GM19240 (cell line): ENCODE results near the gene GRN.

ENCODE experiments used
- DNase-seq: peaks from one replicate; pipeline ENCODE4 v3.0.0; 2011; ENCODE audit warnings: low spot score; ENCODE audit not compliant: insufficient read length

The GRN gene

DNA sequence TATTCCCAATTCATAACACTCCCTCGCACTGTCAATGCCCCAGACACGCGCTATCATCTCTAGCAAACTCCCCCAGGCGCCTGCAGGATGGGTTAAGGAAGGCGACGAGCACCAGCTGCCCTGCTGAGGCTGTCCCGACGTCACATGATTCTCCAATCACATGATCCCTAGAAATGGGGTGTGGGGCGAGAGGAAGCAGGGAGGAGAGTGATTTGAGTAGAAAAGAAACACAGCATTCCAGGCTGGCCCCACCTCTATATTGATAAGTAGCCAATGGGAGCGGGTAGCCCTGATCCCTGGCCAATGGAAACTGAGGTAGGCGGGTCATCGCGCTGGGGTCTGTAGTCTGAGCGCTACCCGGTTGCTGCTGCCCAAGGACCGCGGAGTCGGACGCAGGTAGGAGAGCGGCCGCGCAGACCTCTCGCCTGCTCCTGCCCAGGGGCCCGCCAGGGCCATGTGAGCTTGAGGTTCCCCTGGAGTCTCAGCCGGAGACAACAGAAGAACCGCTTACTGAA is at the start of gene GRN:
GRN (plus strand) TSS at position 364 of the 515 bp plus-strand sequence. CDS start 3,863 bp downstream, outside the sequence.
- peak; percentile 87 for DNase-seq

DNA sequence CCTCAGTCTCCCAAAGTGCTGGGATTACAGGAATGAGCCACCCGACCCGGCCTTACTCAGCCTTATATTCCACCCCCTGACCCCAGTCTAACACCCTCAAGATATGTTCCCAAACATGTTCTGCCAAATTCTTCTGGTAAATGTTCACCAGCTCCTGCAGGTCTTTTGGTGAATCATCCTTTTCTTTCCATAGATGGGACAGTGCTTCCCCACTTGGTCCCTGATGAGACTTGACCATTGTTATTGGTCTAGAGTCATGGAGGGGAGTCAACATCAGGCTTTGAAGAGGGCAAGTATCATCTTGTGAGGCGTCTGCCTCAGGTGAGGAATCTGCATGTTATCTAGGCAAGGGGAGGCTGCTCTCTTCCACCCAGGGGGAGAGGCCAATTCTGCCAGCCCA is 47.1 kb upstream of the GRN start:
- no peak for DNase-seq

DNA sequence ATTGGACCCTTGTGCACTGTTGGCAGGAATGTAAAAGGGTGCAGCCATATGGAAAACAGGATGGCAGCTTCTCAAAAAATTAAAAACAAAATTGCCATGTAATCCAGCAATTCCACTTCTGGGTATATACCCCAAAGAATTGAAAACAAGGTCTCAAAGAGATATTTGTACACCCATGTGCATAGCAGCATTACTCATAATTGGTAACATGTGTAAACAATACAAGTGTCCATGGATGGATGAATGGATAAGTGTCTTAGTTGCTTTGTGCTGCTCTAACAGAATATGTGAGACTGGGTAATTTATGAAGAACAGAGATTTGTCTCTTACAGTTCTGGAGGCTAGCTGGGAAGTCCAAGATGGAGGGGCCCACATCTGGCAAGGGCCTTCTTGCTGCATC is 40.5 kb upstream of the GRN start:
- no peak for DNase-seq

DNA sequence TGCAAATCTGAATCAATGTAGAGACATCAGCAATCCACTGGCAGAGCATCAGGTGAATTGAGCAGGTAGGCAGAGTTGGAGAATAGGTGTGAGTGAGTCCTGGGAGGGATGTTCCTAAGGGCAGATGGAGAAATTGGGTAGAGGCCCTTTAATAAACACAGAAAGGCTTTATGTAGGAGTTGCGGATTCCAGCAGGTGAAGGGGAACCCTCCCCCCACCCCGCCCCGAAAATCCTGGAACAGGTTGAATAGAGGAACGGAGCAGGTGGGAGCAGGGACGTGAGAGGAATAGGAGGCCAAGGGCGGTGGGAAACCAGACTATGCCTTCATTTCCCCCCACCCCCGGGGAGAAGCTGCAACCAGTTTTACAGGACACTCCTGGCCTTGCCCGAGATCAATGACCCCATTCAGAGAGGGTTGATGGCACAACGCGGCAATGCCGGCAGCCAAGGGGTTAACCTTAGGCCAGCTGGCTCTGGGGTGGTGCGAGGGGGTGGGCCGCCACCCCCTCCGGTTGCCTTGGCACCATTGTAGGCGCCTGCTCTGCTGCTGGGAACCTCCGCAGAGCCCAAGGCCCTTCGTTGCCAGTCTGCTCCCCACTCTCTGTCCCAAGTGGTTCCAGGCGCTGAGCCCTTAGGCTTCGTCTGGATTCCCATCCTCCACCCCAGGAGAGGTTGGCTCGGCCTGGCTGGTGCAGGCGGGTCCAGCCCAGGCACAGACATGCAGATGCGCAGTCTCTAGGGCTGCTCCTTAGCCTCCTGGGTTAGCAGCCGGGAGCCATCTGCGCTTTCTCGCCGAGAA is 37.5 kb upstream of the GRN start:
- no peak for DNase-seq

DNA sequence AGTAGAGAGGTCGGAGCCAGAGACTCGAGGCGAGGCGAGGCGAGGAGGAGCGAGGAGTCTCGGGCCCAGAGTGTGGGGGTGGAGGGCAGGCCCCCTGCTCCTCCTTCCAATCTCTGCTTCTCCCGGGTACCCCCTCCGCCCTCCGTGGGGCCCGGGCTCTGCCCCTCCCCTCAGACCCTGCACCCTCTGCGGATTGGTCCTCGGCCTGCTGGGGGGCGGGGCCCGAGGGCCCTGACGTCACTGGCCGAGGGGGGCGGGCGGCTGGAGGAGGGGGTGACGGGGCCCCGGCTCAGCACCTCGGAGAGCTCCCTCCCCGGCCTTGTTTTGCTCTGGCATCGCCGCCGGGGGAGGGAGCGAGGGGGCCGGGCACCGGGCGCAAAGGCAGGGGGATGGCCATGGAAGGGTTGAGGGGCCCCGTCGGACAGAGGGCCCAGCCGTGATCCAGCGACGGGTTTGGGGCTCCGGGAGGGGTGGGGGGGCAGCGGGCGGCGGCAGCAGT is 36.7 kb upstream of the GRN start, which contains the start of gene RUNDC3A:
RUNDC3A (plus strand) TSS at position 282 of the 499 bp plus-strand sequence. CDS start 232 bp downstream, outside the sequence.
- peak; percentile 88 for DNase-seq

DNA sequence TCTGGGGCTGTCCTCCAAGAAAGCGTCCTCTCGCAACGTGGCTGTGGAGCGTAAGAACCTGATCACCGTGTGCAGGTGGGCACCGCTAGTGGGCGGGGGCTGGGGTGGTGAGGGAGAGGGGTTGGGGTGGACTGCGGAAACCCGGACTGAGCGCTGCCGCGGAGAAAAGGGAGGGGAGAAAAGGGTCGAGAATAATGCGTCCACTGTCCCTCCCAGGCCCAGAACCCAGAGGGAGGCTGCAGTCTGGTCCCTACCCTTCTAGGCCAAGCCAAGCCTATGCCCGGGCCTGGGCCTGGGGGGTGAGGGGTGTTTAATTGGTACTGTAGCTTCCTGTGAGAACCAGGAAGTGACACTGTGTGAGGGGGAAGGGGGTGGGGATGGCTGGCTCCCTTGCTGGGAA is 36.2 kb upstream of the GRN start:
- DNase-seq = no peak

DNA sequence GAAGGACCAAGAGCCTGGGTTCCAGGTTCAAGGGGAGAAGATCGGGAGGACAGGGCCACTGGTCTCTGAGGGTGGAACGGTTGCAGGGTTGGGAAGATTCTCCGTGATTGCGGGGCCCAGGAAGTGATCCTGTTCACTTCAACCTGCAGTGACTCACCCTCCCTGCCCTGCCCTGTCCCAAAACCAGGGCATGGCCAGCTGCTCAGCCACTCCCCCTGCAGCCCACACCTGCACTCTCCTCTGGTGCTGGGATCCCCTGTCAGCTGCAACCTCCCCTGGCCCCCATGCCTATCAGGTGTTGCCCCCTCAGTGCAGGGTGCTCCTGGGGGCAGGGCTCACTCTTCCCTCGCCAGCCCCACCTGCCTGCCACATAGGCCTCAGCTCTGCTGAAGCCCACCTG is 35.6 kb upstream of the GRN start:
- no peak for DNase-seq

DNA sequence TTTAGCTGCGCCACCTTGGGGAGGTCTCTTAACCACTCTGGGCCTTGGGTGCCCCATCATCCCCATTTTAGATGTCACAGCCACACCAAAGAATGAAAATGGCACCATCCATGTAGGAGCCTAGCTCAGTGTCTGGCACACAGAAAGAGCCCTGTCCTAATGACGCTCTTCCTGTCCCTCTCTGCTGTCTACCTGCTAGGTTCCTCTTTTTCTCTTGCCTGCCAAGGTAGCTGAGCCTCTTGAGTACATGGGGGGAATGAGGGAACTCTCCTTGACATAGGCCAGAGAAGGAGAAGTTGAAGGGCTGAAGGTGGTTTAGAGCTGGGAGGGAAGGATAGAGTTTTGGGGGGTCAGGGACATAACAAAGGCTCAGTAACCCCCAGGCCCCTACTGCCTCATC is 34.9 kb upstream of the GRN start:
- no peak for DNase-seq

DNA sequence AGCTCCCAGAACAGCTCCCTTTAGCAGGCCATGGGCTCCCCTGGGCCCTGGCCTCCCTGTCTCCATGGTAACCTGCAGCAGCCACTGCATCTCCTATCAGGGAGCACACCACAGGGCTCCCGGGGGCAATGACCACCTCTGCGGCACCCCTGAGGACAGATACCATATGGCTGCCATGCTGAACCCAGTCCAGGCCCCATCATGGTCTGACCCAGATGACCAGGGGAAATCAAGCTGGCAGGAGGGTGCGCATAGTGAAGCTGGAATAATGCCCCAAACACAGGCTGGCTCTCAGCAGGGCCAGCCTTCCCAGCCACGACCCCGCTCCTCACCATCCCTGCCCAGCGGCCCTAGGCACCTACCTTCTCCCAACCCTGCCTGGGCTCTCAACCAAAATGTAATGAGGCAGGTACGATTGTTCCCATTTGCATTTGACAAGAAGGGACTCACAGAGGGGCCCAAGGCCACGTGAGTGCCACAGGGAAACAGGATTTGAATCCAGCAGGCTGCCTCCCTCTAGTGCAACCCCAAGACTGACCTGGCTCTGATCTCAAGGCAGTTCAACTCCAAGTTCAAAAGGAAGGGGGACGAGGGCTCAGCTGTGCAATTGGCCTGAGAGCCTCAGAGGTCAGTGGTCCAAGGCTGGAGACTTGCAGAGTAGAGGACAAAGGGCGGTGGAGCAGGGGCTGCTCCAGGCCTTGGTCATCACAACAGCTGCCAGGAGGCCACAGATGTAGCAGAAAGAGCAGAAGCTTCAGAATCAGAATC is 34.3 kb upstream of the GRN start:
- DNase-seq = no peak

DNA sequence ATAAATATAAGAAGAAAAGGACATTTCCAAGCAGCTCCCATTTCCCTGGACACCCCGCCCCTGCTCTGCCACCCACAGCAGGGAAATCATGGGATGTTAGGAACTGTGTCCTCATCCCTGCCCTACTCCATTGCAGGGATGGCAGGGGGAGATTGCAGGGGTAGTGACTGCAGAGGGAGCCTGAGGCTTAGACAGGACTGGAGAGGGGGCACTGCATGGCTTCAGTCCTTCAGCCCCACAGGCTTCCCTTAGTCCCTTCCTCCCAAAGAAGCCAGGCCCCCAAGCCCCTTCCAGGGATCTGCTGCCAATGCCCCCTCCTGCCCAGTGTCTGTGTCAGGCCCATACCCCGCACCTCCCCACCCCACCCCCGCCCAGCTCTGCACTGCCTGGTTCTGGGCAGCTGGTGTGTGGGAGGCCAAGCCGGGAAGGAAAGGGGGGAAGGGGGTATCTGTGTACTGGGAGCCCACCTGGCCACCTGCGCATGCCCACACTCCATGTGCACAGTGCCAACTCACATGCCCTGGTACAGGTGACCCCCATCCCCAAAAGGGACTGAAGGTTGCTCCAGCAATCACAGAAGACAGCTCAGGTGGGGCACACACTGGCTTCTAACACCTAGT is 33.4 kb upstream of the GRN start:
- DNase-seq = no peak

DNA sequence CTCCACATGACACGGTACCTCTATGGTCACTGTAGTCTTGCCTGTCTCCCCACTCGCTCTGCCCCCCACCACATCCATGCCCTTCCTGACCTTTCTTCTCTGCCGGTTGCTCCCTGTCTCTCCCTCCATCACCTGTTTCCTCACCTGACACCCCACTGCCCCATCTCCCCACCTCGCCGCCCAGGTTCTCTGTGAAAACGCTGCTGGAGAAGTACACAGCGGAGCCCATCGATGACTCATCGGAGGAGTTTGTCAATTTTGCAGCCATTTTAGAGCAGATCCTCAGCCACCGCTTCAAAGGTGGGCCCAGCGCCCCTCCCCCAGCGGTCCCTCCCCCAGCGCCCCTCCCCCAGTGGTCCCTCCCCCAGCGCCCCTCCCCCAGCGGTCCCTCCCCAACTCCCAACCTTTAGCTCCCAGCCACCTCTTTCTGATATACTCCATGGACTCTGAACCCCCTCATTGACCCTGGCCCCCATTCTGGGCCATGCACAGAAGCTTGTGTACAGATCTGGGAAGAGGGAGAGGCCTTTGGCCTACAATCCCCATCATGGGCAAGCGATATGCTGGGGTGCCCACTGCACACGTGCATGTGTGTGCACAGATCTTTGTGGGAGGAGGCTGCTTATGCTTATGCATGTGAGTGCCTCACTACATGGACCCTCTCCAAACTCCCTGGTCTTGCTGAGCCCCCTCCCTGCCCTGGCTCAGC is 32.6 kb upstream of the GRN start:
- no peak for DNase-seq

DNA sequence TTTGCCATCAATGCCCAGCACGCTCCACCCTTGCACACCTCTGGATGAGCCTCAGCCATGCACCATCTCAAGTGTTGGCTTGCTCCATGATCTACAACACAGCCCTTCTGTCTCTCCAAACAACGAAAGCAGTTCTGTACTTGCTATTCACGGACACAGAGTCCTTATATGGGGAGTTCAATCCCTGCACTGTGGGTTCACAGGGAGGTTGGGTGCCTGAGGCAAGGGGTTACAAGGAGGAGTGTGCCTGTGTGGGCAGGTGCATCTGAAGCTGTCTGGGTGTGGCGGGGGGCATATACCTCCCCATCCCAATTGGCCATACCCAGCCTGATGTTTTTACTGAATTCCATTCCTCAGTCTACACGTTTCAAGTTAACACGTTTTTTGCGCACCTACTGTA is 31.1 kb upstream of the GRN start:
- DNase-seq = no peak

DNA sequence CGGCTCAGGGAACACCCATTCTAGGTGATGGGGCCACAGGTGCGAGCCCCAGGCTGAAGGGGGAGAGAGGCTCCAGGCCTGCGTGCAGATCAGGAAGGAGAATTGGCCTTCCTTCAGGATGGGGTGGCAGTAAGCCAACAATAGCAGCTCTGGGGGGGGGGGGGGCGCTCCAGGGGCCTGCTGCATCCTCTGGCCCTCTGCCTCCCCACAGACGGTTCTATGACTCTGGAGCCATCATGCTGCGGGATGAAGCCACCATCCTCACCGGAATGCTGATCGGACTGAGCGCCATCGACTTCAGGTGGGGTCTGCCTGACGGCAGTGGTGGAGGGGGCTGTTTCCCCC is 30.6 kb upstream of the GRN start:
- DNase-seq = no peak

DNA sequence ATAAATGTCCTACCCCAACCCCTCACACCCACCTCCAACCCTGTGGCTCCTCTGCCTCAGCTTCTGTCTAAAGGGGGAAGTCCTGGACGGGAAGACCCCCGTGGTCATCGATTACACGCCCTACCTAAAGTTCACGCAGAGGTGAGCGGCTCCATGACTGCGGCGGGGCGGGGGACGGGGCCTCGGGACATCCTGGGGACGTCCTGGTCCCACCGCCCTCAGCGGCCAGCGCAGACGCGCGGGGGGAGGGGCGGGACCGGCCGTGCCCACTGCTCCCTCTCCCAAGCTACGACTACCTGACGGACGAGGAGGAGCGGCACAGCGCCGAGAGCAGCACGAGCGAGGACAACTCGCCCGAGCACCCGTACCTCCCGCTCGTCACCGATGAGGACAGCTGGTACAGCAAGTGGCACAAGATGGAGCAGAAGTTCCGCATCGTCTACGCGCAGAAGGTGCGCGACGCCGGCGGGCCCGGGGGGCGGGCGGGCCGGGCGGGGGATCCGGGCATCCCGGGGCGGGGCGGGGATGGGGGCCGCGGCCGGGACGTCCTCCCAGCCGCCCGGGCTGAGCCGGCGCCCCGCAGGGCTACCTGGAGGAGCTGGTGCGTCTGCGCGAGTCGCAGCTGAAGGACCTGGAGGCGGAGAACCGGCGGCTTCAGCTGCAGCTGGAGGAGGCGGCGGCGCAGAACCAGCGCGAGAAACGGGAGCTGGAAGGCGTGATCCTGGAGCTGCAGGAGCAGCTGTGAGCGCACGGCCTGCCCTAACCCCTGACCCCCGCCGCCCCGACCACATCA is 30.0 kb upstream of the GRN start:
- no peak for DNase-seq

DNA sequence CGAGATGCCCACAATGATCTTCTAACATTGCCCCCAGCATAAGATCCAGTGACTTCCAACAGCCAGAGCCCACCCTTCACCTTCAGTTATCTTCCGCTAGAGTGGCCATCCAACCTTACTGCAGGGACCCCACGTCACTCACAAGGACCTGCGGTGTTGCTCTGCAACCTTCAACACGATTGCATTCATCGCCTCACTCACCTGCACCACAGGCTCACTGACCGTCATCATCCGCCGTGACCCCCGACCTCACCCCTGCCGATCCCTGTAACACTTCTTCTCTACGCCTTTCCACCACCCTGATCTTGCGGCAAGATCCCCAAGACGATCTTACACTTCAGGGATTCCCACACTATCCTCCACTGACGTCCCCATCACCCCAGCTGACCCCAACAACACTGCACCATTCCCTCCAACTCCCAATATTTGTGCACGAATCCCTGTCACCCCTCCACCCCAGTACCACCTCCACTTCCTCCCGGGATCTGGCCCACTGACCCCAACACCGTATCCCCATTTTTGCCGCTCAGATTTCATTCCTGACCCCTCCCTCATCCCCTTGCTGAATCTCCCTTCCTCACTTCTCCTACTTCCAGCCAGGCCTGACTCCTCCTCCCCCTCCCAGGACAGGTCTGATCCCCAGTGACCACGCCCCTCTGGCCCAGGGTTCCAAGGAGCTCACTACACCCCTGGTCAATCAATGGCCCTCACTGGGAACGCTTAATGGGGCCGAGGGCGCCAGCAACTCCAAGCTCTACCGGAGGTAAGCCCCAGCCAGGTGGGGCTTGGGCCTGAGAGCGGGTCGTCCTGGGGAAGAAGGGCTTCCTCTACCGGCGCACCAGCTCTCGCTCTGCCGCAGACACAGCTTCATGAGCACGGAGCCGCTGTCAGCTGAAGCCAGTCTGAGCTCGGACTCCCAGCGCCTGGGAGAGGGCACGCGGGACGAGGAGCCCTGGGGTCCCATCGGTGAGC is 29.1 kb upstream of the GRN start:
- DNase-seq = no peak

DNA sequence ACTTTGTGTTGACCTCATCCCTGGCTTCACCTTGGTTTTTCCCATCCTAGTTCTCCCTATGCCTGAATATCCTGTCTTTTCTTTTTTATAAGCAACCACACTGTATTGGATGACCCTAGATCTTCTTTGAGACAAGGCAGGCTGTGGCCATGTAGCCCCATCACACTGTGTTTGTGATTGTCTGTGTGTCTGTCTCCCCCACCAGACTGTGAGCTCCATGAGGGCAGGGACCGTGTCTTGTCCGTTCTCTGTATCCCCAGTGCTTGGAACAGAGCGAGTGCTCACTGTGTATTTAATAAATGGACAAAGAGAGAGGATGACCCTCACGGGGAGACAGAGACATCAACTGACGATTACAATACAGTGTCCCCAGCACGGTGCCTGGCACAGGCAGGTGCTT is 27.6 kb upstream of the GRN start:
- DNase-seq = no peak

DNA sequence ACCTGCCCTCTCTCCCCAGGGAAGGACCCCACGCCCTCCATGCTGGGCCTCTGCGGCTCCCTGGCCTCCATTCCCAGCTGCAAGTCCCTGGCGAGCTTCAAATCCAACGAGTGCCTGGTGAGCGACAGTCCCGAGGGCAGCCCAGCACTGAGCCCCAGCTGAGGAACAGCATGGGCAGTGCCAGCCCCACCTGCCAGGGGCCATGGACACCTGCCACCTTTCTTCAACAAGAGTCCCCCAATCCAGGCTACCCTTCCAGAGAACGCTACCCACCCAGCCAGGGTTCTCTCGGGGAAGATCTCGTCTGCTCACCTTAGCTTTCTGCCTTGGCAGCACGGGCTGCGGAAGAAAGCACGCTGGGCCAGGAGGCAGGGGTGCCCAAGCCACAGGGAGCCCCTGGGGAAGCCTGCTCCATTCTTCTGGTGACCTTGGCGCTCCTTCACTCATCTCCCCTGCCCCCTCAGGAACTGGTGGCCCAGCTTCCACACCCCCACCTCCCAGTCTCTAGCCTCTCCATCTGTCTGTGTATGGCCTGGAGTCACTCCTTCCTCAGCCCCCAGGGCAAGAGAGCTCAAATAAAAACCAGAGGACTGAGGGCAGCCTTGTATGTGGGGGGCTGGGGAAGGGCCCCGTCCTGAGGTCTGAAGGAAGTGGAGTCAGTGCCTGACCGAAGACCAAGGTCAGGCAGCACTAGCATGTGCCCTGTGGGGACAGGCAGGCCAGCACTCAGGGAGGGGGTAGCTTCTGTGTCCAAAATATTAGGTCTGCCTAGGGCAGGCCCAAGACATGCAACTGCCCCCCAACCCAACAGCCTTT is 26.8 kb upstream of the GRN start:
- no peak for DNase-seq

DNA sequence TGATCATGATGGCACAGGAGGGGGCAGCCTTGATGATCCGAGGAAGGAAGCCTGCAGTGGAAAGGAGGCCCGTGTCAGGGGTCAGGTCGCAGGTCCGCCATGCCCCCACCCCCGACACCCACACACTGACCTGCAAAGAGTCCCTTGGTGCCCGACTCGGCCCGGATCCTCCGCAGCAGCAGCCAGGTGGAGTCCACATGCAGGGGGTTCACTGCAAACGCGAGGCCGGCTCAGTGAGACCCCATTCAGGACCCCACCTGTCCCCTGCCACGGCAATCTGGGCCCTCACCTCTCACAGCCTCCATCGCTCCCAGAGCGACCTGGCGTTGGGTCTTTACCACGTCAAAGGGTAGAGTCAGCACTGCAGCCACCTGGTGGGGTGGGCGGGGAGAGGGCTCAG is 25.0 kb upstream of the GRN start:
- no peak for DNase-seq
